Caco-2 (cell line): ENCODE measurements around the gene CENPX. TPM values are rescaled to one million over a fixed set of nuclear protein-coding genes. Genes with fewer than 3 reads are reported as not detected.

Source experiments
- BruUV-seq: library from RNA; stranded (reverse); fragments of 400-500 nt; replicated peaks from 2 replicates; lab custom pipeline; 2021; lab: Mats Ljungman, UMichigan
- CTCF ChIA-PET: fragments of 300-600 bp; sonication (Branson Sonifier 250); formaldehyde crosslinking; loops from one replicate; lab custom pipeline; 2022; ENCODE audit warnings: antibody characterized with exemption; lab: Charles Lee
- POLR2A ChIA-PET: fragments of 300-600 bp; sonication (Branson Sonifier 250); formaldehyde crosslinking; loops from one replicate; lab custom pipeline; 2022; ENCODE audit warnings: antibody characterized with exemption; lab: Charles Lee
- DNase-seq, 2 experiments: peaks; one replicate each; pipeline versions ENCODE4 v3.0.0 to v3.0.0-alpha.2; 2020 to 2022
- H3K27me3 ChIP-seq: replicated peaks from 2 replicates; pipeline ENCODE4 v1.6.0; 2011; ENCODE audit warnings: low read length; ENCODE audit not compliant: control insufficient read depth, insufficient read depth
- H3K36me3 ChIP-seq: 2 replicates; pipeline ENCODE4 v1.5.1; 2011; ENCODE audit warnings: low read length; ENCODE audit not compliant: control insufficient read depth, insufficient read depth
- H3K4me1 ChIP-seq: fragments of 250-450 bp; sonication (Bioruptor Pico); 2 replicates; pipeline ENCODE4 v1.5.1; 2020; ENCODE audit warnings: mild to moderate bottlenecking
- H3K4me3 ChIP-seq: 2 replicates; pipeline ENCODE4 v1.5.1; 2011; ENCODE audit warnings: low read depth, mild to moderate bottlenecking, control low read depth, low read length
- H3K9me3 ChIP-seq: fragments of 250-450 bp; sonication (Bioruptor Pico); 2 replicates; pipeline ENCODE4 v1.5.1; 2020; ENCODE audit warnings: mild to moderate bottlenecking, moderate library complexity
- H3K27ac Mint-ChIP-seq: one replicate; pipeline ENCODE4 v1.8.0; 2022; ENCODE audit warnings: mixed read lengths; ENCODE audit not compliant: unreplicated experiment
- H3K27me3 Mint-ChIP-seq: one replicate; pipeline ENCODE4 v1.8.0; 2022; ENCODE audit warnings: mixed read lengths; ENCODE audit not compliant: insufficient read depth, unreplicated experiment
- H3K36me3 Mint-ChIP-seq: one replicate; pipeline ENCODE4 v1.8.0; 2022; ENCODE audit warnings: mild to moderate bottlenecking, mixed read lengths; ENCODE audit not compliant: insufficient read depth, unreplicated experiment
- H3K4me1 Mint-ChIP-seq: one replicate; pipeline ENCODE4 v1.8.0; 2022; ENCODE audit warnings: low read depth, mixed read lengths; ENCODE audit not compliant: unreplicated experiment
- H3K4me3 Mint-ChIP-seq: one replicate; pipeline ENCODE4 v1.8.0; 2022; ENCODE audit warnings: mild to moderate bottlenecking, moderate library complexity, mixed read lengths; ENCODE audit not compliant: unreplicated experiment
- H3K9me3 Mint-ChIP-seq: one replicate; pipeline ENCODE4 v1.8.0; 2022; ENCODE audit warnings: mixed read lengths; ENCODE audit not compliant: unreplicated experiment
- CTCF ChIP-seq, 2 experiments: fragments of 200-600 bp in 1 of 2; IDR thresholded peaks; 1 replicate in 1 of 2; 2 replicates in 1 of 2; pipeline versions ENCODE4 v1.5.1 to v1.8.0; 2011 to 2022; ENCODE audit warnings: antibody characterized with exemption in 1 of 2, control low read depth in 1 of 2, inconsistent platforms in 1 of 2, low read depth in 1 of 2, low read length in 1 of 2, mild to moderate bottlenecking in 1 of 2, moderate library complexity in 1 of 2; ENCODE audit not compliant: insufficient read depth in 1 of 2, severe bottlenecking in 1 of 2, unreplicated experiment in 1 of 2
- intact Hi-C: fragments of 100-400 bp; cut with micrococcal nuclease; formaldehyde crosslinking; loops from one replicate; pipeline ENCODE4 v1.10.0; 2022; ENCODE audit not compliant: unreplicated experiment
- total RNA-seq: library from RNA; stranded (reverse); gene quantifications from 2 replicates; pipeline ENCODE4 v1.2.3, GENCODE V29; 2022

The CENPX gene
- total RNA-seq, 1 experiment from 2014 or later, result 85.3 TPM

- no peaks in the 10 kb centered on the region; the same call in 1 of the 2 replicates for H3K36me3 ChIP-seq
- no peak overlapping the region for H3K4me3 ChIP-seq
- intact Hi-C loops, result no loop called here
- Mint-ChIP-seq H3K4me3 (no peak overlapping the region), H3K36me3 (peaks cover 31% of the 10 kb centered on the region), H3K4me1 (no peaks in the 10 kb centered on the region), H3K9me3 (no peaks in the 10 kb centered on the region), H3K27me3 (no peaks in the 10 kb centered on the region), H3K27ac (no peak overlapping the region)
- no peak for TF ChIP-seq CTCF (IDR thresholded peaks at IDR 0.05; ENCODE audit: insufficient read depth in 1 of 2, low read depth in 1 of 2, low read length in 1 of 2, severe bottlenecking in 1 of 2, unreplicated experiment in 1 of 2)
- H3K4me1 ChIP-seq, result 0 out of 2 replicates have a peak, but pooled peaks cover 4% of the 10 kb centered on the region
- no peaks in the 10 kb centered on the region for H3K27me3 ChIP-seq
- DNase-seq, result no peak
- H3K9me3 ChIP-seq, result no peaks in the 10 kb centered on the region
- POLR2A ChIA-PET, result no interaction called here
- CTCF ChIA-PET, result no interaction called here
- BruUV-seq, result no TSS peak
Observed at GRCh38 chr17:82014432-82014831, 8.2 kb downstream of the CENPX start.

GRCh38 chr17:82013772-82014321 is 8.8 kb downstream of the CENPX start:
- H3K27me3 ChIP-seq, result no peaks in the 10 kb centered on the region
- H3K9me3 Mint-ChIP-seq, result no peaks in the 10 kb centered on the region
- CTCF ChIA-PET, result no interaction called here
- H3K9me3 ChIP-seq, result no peaks in the 10 kb centered on the region
- H3K4me3 ChIP-seq, result no peak overlapping the region
- H3K4me1 Mint-ChIP-seq, result no peaks in the 10 kb centered on the region
- intact Hi-C loops, result no loop called here
- H3K27me3 Mint-ChIP-seq, result no peaks in the 10 kb centered on the region
- no peak for TF ChIP-seq CTCF (IDR thresholded peaks at IDR 0.05; ENCODE audit: insufficient read depth in 1 of 2, low read depth in 1 of 2, low read length in 1 of 2, severe bottlenecking in 1 of 2, unreplicated experiment in 1 of 2)
- H3K36me3 ChIP-seq, result no peaks in the 10 kb centered on the region; the same call in 1 of the 2 replicates
- no TSS peak for BruUV-seq
- POLR2A ChIA-PET, result no interaction called here
- no peak for DNase-seq
- no peak overlapping the region for H3K27ac Mint-ChIP-seq
- 0 out of 2 replicates have a peak, but pooled peaks cover 4% of the 10 kb centered on the region for H3K4me1 ChIP-seq
- peaks cover 28% of the 10 kb centered on the region for H3K36me3 Mint-ChIP-seq
- H3K4me3 Mint-ChIP-seq, result no peak overlapping the region

- H3K4me3 ChIP-seq, result no peak overlapping the region
- POLR2A ChIA-PET, result no interaction called here
- no peaks in the 10 kb centered on the region for H3K9me3 ChIP-seq
- H3K4me1 ChIP-seq, result 0 out of 2 replicates have a peak, but pooled peaks cover 4% of the 10 kb centered on the region
- H3K4me3 Mint-ChIP-seq, result no peak overlapping the region
- H3K36me3 ChIP-seq, result no peaks in the 10 kb centered on the region
- no peaks in the 10 kb centered on the region for H3K27me3 Mint-ChIP-seq
- CTCF ChIA-PET, result no interaction called here
- no peak for TF ChIP-seq CTCF (IDR thresholded peaks at IDR 0.05; ENCODE audit: insufficient read depth in 1 of 2, low read depth in 1 of 2, low read length in 1 of 2, severe bottlenecking in 1 of 2, unreplicated experiment in 1 of 2)
- no peaks in the 10 kb centered on the region for H3K4me1 Mint-ChIP-seq
- intact Hi-C loops, result no loop called here
- peaks cover 25% of the 10 kb centered on the region for H3K36me3 Mint-ChIP-seq
- no TSS peak for BruUV-seq
- no peaks in the 10 kb centered on the region for H3K27me3 ChIP-seq
- DNase-seq, result no peak
- H3K9me3 Mint-ChIP-seq, result no peaks in the 10 kb centered on the region
- H3K27ac Mint-ChIP-seq, result peak overlapping the region; percentile 55
Observed at GRCh38 chr17:82013341-82013740, 9.3 kb downstream of the CENPX start.
